Measurements from ENCODE around the gene SKOR1.

SKOR1 gene

GRCh38 chr15:67843092-67843501 is 17.8 kb downstream of the SKOR1 start:
- no peak overlapping the region for H3K4me3 ChIP-seq (ENCODE audit: low read length)
- no peak for DNase-seq (ENCODE audit: low read depth, low spot score)

GRCh38 chr15:67843571-67844387 is 18.5 kb downstream of the SKOR1 start:
- no peak overlapping the region for H3K4me3 ChIP-seq (ENCODE audit: low read length)
- no peak for DNase-seq (ENCODE audit: low read depth, low spot score)

- DNase-seq (ENCODE audit: low read depth, low spot score): no peak
- H3K4me3 ChIP-seq (ENCODE audit: low read length): no peak overlapping the region
Observed at GRCh38 chr15:67845974-67846373, 20.7 kb downstream of the SKOR1 start.

- DNase-seq (ENCODE audit: low read depth, low spot score): no peak
- H3K4me3 ChIP-seq (ENCODE audit: low read length): no peak overlapping the region
Observed at GRCh38 chr15:67849538-67849937, 24.2 kb downstream of the SKOR1 start.

- no peak overlapping the region for H3K4me3 ChIP-seq (ENCODE audit: low read length)
- DNase-seq (ENCODE audit: low read depth, low spot score): no peak
Observed at GRCh38 chr15:67850336-67850735, 25.0 kb downstream of the SKOR1 start.

- no peak overlapping the region for H3K4me3 ChIP-seq (ENCODE audit: low read length)
- DNase-seq (ENCODE audit: low read depth, low spot score): no peak
Observed at GRCh38 chr15:67850994-67851571, 25.8 kb downstream of the SKOR1 start.

GRCh38 chr15:67852418-67852817 is 27.1 kb downstream of the SKOR1 start:
- no peak overlapping the region for H3K4me3 ChIP-seq (ENCODE audit: low read length)
- no peak for DNase-seq (ENCODE audit: low read depth, low spot score)

GRCh38 chr15:67853454-67853853 is 28.1 kb downstream of the SKOR1 start:
- H3K4me3 ChIP-seq (ENCODE audit: low read length): no peak overlapping the region
- DNase-seq (ENCODE audit: low read depth, low spot score): no peak

- H3K4me3 ChIP-seq (ENCODE audit: low read length): no peak overlapping the region
- no peak for DNase-seq (ENCODE audit: low read depth, low spot score)
Observed at GRCh38 chr15:67854358-67854757, 29.0 kb downstream of the SKOR1 start.

GRCh38 chr15:67855842-67856241 is 30.5 kb downstream of the SKOR1 start:
- no peak for DNase-seq (ENCODE audit: low read depth, low spot score)
- no peak overlapping the region for H3K4me3 ChIP-seq (ENCODE audit: low read length)

GRCh38 chr15:67857220-67857619 is 31.9 kb downstream of the SKOR1 start:
- no peak overlapping the region for H3K4me3 ChIP-seq (ENCODE audit: low read length)
- no peak for DNase-seq (ENCODE audit: low read depth, low spot score)

- no peak for DNase-seq (ENCODE audit: low read depth, low spot score)
- no peak overlapping the region for H3K4me3 ChIP-seq (ENCODE audit: low read length)
Observed at GRCh38 chr15:67859331-67859946, 34.1 kb downstream of the SKOR1 start.

- no peak overlapping the region for H3K4me3 ChIP-seq (ENCODE audit: low read length)
- DNase-seq (ENCODE audit: low read depth, low spot score): no peak
Observed at GRCh38 chr15:67861983-67862382, 36.7 kb downstream of the SKOR1 start.

GRCh38 chr15:67862750-67863441 is 37.6 kb downstream of the SKOR1 start:
- peak overlapping the region; percentile 47 for H3K4me3 ChIP-seq (ENCODE audit: low read length)
- DNase-seq (ENCODE audit: low read depth, low spot score): no peak

- peak overlapping the region; percentile 47 for H3K4me3 ChIP-seq (ENCODE audit: low read length)
- DNase-seq (ENCODE audit: low read depth, low spot score): peak; percentile 69
Observed at GRCh38 chr15:67863442-67863987, 38.2 kb downstream of the SKOR1 start.

GRCh38 chr15:67865331-67865730 is 40.0 kb downstream of the SKOR1 start:
- no peak for DNase-seq (ENCODE audit: low read depth, low spot score)
- no peak overlapping the region for H3K4me3 ChIP-seq (ENCODE audit: low read length)

GRCh38 chr15:67865766-67866165 is 40.5 kb downstream of the SKOR1 start:
- no peak overlapping the region for H3K4me3 ChIP-seq (ENCODE audit: low read length)
- DNase-seq (ENCODE audit: low read depth, low spot score): no peak

GRCh38 chr15:67869701-67870100 is 44.4 kb downstream of the SKOR1 start:
- no peak for DNase-seq (ENCODE audit: low read depth, low spot score)
- no peak overlapping the region for H3K4me3 ChIP-seq (ENCODE audit: low read length)

GRCh38 chr15:67870868-67871408 is 45.6 kb downstream of the SKOR1 start:
- H3K4me3 ChIP-seq (ENCODE audit: low read length): no peak overlapping the region
- no peak for DNase-seq (ENCODE audit: low read depth, low spot score)
